Type B pancreatic cell (in vitro differentiated cells): ENCODE measurements around the gene LMTK2. TPM values are rescaled to one million over a fixed set of nuclear protein-coding genes. Genes with fewer than 3 reads are reported as not detected.

Experiments
- DNase-seq: peaks from one replicate; pipeline ENCODE4 v3.0.0; 2021; ENCODE audit warnings: mixed read lengths; ENCODE audit not compliant: unreplicated experiment; ENCODE audit errors: extremely low spot score
- H3K27ac Mint-ChIP-seq: 2 replicates; pipeline ENCODE4 v1.8.0; 2021; ENCODE audit warnings: mild to moderate bottlenecking, mixed read lengths
- H3K27me3 Mint-ChIP-seq: 2 replicates; pipeline ENCODE4 v1.8.0; 2021; ENCODE audit warnings: mixed read lengths
- H3K36me3 Mint-ChIP-seq: 2 replicates; pipeline ENCODE4 v1.8.0; 2021; ENCODE audit warnings: mixed read lengths
- H3K4me1 Mint-ChIP-seq: one replicate; pipeline ENCODE4 v1.8.0; 2021; ENCODE audit warnings: mixed read lengths; ENCODE audit not compliant: unreplicated experiment
- H3K4me3 Mint-ChIP-seq: 2 replicates; pipeline ENCODE4 v1.8.0; 2021; ENCODE audit warnings: mild to moderate bottlenecking, mixed read lengths
- H3K9me3 Mint-ChIP-seq: 2 replicates; pipeline ENCODE4 v1.8.0; 2021; ENCODE audit warnings: mixed read lengths
- CTCF ChIP-seq: fragments of 200-600 bp; sonication (generic); conservative IDR thresholded peaks from 2 replicates; pipeline ENCODE4 v1.5.0; 2021; ENCODE audit warnings: antibody characterized with exemption, mild to moderate bottlenecking
- total RNA-seq: library from RNA; stranded (reverse); gene quantifications from 2 replicates; pipeline ENCODE4 v1.2.1, GENCODE V29; 2021; ENCODE audit warnings: low replicate concordance

The LMTK2 gene
- total RNA-seq, 1 donor from 2014 or later: 20.6 TPM

DNA sequence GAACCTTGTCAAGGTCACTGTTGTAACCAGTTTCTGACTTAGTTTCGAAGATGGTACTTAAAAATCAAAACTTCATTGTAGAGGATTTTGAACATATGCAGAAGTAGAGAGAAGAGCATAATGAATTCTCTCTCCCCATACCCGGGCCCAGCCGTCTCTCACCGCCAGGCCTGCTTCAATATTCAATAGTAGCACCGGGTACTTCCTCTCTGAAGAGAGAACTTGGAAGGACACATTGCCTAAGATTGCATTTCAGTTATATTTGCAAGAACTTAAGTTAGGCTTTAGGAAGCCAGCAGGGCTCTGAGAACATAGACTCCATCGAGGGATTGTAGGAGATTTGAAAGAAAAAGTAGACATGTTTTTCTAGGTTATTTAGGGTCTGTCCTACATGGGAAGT, 19.1 kb downstream of the LMTK2 start:
- Mint-ChIP-seq H3K9me3 (no peaks in the 10 kb centered on the region), H3K36me3 (peaks cover 4% of the 10 kb centered on the region), H3K27ac (no peak overlapping the region), H3K27me3 (no peaks in the 10 kb centered on the region), H3K4me1 (peaks cover 8% of the 10 kb centered on the region), H3K4me3 (no peak overlapping the region)
- no peak for DNase-seq
- TF ChIP-seq CTCF: no peak

- Mint-ChIP-seq H3K36me3 (peaks cover 4% of the 10 kb centered on the region), H3K27ac (no peak overlapping the region), H3K9me3 (no peaks in the 10 kb centered on the region), H3K27me3 (no peaks in the 10 kb centered on the region), H3K4me1 (peaks cover 15% of the 10 kb centered on the region), H3K4me3 (no peak overlapping the region)
- no peak for DNase-seq
- no peak for TF ChIP-seq CTCF
Observed at GRCh38 chr7:98126311-98127142, 19.9 kb downstream of the LMTK2 start.

DNA sequence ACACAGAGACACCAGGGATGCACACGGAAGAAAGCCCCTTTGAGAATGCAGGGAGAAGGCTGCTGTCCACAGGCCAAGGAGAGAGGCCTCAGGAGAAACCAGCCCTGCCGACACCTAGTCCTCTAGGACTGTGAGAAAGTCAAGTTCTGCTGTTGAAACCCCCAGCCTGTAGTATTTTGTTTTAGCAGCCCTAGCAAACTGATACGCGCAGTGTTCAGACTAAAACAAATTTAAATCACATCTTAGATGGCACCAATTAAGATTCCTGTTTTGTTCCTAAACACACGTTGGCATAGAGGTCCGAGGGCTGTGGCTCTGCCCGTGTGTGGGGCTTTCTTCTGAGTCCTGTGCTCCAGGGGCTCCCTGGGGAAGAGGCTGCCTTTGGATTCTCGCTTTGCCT, 21.7 kb downstream of the LMTK2 start:
- no peak overlapping the region for H3K27ac Mint-ChIP-seq
- TF ChIP-seq CTCF: no peak
- H3K4me1 Mint-ChIP-seq: peaks cover 18% of the 10 kb centered on the region
- H3K36me3 Mint-ChIP-seq: peaks cover 4% of the 10 kb centered on the region
- H3K4me3 Mint-ChIP-seq: no peak overlapping the region
- DNase-seq: no peak
- no peaks in the 10 kb centered on the region for H3K27me3 Mint-ChIP-seq
- no peaks in the 10 kb centered on the region for H3K9me3 Mint-ChIP-seq

DNA sequence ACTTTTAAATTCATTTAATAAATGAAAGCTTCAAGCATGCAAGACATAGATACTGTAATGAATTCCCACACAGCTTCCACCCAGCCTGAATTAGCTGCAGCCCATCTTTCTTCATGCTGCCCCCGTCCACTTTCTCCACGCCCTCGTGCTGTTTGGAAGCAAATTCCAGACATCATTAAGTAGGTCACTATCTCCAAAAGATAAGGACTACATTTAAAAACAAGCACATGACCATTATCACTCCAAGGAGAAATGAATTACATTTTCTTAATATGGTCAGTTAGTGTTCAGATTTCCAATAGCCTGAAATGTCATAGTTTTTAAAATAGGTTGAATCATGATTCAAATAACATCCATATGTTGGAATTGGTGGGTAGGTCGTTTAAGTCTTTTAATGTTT, 24.3 kb downstream of the LMTK2 start:
- Mint-ChIP-seq H3K4me3 (no peak overlapping the region), H3K9me3 (no peaks in the 10 kb centered on the region), H3K27ac (no peak overlapping the region), H3K4me1 (peaks cover 31% of the 10 kb centered on the region), H3K36me3 (peaks cover 4% of the 10 kb centered on the region), H3K27me3 (no peaks in the 10 kb centered on the region)
- DNase-seq: no peak
- no peak for TF ChIP-seq CTCF

DNA sequence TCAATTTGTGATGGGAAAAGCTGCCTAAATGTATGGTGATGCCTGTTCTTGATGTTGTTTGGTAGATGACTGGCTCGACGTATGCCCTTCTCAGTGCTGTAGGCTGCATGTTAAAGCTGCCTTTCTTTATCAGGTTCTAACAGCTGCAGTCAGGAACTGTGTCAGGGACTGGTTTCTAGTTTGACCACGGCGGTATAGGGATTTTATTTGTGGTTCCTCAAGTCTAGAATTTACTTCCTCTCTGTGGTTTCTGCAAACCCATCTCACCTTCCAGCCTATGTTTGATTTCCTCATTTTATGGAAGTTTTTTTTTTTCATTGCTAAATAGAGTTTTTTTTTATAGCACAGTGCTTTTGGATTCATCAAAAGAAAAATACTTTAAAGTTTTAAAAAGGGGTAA, 26.5 kb downstream of the LMTK2 start:
- H3K27ac Mint-ChIP-seq: peak overlapping the region; percentile 50

More for the DNA sequence above, 26.5 kb downstream of the LMTK2 start:
- no peaks in the 10 kb centered on the region for H3K9me3 Mint-ChIP-seq
- peaks cover 31% of the 10 kb centered on the region for H3K4me1 Mint-ChIP-seq
- no peak overlapping the region for H3K4me3 Mint-ChIP-seq
- no peak for DNase-seq
- TF ChIP-seq CTCF: no peak
- H3K27me3 Mint-ChIP-seq: no peaks in the 10 kb centered on the region
- H3K36me3 Mint-ChIP-seq: peaks cover 10% of the 10 kb centered on the region
